ENCODE measurements around the gene LPP. TPM values are rescaled to one million over a fixed set of nuclear protein-coding genes. Genes with fewer than 3 reads are reported as not detected.

The LPP gene
- total RNA-seq, 2 donors from 2014 or later: 1,601 to 1,705 TPM

- intact Hi-C loops (cut with DNase I): no loop called here
- no peak for DNase-seq (ENCODE audit: low spot score)
Measured at GRCh38 chr3:188298585-188298984, 144.6 kb downstream of the LPP start.

GRCh38 chr3:188299068-188299467 lies 145.1 kb downstream of the LPP start:
- no peak for DNase-seq (ENCODE audit: low spot score)
- intact Hi-C loops (cut with DNase I): no loop called here

- intact Hi-C loops (cut with DNase I): no loop called here
- no peak for DNase-seq (ENCODE audit: low spot score)
Measured at GRCh38 chr3:188299708-188300107, 145.8 kb downstream of the LPP start.

GRCh38 chr3:188301147-188301546 lies 147.2 kb downstream of the LPP start:
- no peak for DNase-seq (ENCODE audit: low spot score)
- intact Hi-C loops (cut with DNase I): no loop called here

GRCh38 chr3:188303286-188303799 lies 149.4 kb downstream of the LPP start:
- DNase-seq (ENCODE audit: low spot score): no peak
- intact Hi-C loops (cut with DNase I): no loop called here

GRCh38 chr3:188303823-188304222 lies 149.9 kb downstream of the LPP start:
- intact Hi-C loops (cut with DNase I): no loop called here
- no peak for DNase-seq (ENCODE audit: low spot score)

- no peak for DNase-seq (ENCODE audit: low spot score)
- intact Hi-C loops (cut with DNase I): no loop called here
Measured at GRCh38 chr3:188304501-188304900, 150.5 kb downstream of the LPP start.

- intact Hi-C loops (cut with DNase I): no loop called here
- DNase-seq (ENCODE audit: low spot score): no peak
Measured at GRCh38 chr3:188305220-188305619, 151.3 kb downstream of the LPP start.

- intact Hi-C loops (cut with DNase I): no loop called here
- no peak for DNase-seq (ENCODE audit: low spot score)
Measured at GRCh38 chr3:188306435-188307005, 152.6 kb downstream of the LPP start.

GRCh38 chr3:188309437-188310269 lies 155.7 kb downstream of the LPP start:
- DNase-seq (ENCODE audit: low spot score): no peak
- intact Hi-C loops (cut with DNase I): no loop called here

- intact Hi-C loops (cut with DNase I): no loop called here
- no peak for DNase-seq (ENCODE audit: low spot score)
Measured at GRCh38 chr3:188310270-188310710, 156.3 kb downstream of the LPP start.

- intact Hi-C loops (cut with DNase I): no loop called here
- DNase-seq (ENCODE audit: low spot score): no peak
Measured at GRCh38 chr3:188315553-188315952, 161.6 kb downstream of the LPP start.

GRCh38 chr3:188316021-188316722 lies 162.2 kb downstream of the LPP start:
- intact Hi-C loops (cut with DNase I): no loop called here
- no peak for DNase-seq (ENCODE audit: low spot score)

- intact Hi-C loops (cut with DNase I): no loop called here
- DNase-seq (ENCODE audit: low spot score): no peak
Measured at GRCh38 chr3:188316723-188317070, 162.7 kb downstream of the LPP start.

- no peak for DNase-seq (ENCODE audit: low spot score)
- intact Hi-C loops (cut with DNase I): no loop called here
Measured at GRCh38 chr3:188319569-188319968, 165.6 kb downstream of the LPP start.

- no peak for DNase-seq (ENCODE audit: low spot score)
- intact Hi-C loops (cut with DNase I): no loop called here
Measured at GRCh38 chr3:188320757-188321156, 166.8 kb downstream of the LPP start.

- intact Hi-C loops (cut with DNase I): no loop called here
- no peak for DNase-seq (ENCODE audit: low spot score)
Measured at GRCh38 chr3:188321258-188321657, 167.3 kb downstream of the LPP start.

GRCh38 chr3:188322135-188322887 lies 168.4 kb downstream of the LPP start:
- no peak for DNase-seq (ENCODE audit: low spot score)
- intact Hi-C loops (cut with DNase I): no loop called here

GRCh38 chr3:188323067-188323842 lies 169.3 kb downstream of the LPP start:
- intact Hi-C loops (cut with DNase I): no loop called here
- DNase-seq (ENCODE audit: low spot score): no peak

All from posterior vena cava (tissue), 2 donors.